22Rv1 (cell line): ENCODE data around the gene PPP3R1.

Experiments used
- CTCF ChIP-seq: fragments of 450-650 bp; IDR thresholded peaks from 2 replicates; pipeline ENCODE4 v1.5.1; 2017; ENCODE audit warnings: mild to moderate bottlenecking
- ZFX ChIP-seq: fragments of 450-650 bp; IDR thresholded peaks from 2 replicates; pipeline ENCODE4 v1.6.1; 2017; ENCODE audit warnings: antibody characterized with exemption, borderline replicate concordance

- TF ChIP-seq CTCF (no peak), ZFX (no peak)
Measured at GRCh38 chr2:68157402-68158133, 94.8 kb downstream of the PPP3R1 start, which contains the start of gene PNO1.
